Osteoblast (primary cell): Measurements from ENCODE around the gene ADAMTS2. TPM values are rescaled to one million over a fixed set of nuclear protein-coding genes. Genes with fewer than 3 reads are reported as not detected.

Experiments
- DNase-seq: peaks from one replicate; pipeline ENCODE4 v3.0.0; 2011; ENCODE audit warnings: low spot score, mixed read lengths; ENCODE audit not compliant: insufficient read length; ENCODE audit errors: missing footprints
- H2AFZ ChIP-seq: 2 replicates; pipeline ENCODE4 v1.6.0; 2011; ENCODE audit warnings: mild to moderate bottlenecking, low read length
- H3K27ac ChIP-seq: 2 replicates; pipeline ENCODE4 v1.5.1; 2011; ENCODE audit warnings: mild to moderate bottlenecking, low read depth, low read length, moderate library complexity
- H3K27me3 ChIP-seq: 2 replicates; pipeline ENCODE4 v1.6.0; 2012; ENCODE audit warnings: mild to moderate bottlenecking, control low read depth, inconsistent platforms, low read length, moderate library complexity; ENCODE audit not compliant: insufficient read depth
- H3K36me3 ChIP-seq: 2 replicates; pipeline ENCODE4 v1.5.1; 2011; ENCODE audit warnings: mild to moderate bottlenecking, low read length, control low read depth, moderate library complexity; ENCODE audit not compliant: insufficient read depth
- H3K4me1 ChIP-seq: 2 replicates; pipeline ENCODE4 v1.5.1; 2011; ENCODE audit warnings: mild to moderate bottlenecking, low read length, control low read depth, moderate library complexity; ENCODE audit not compliant: insufficient read depth
- H3K4me2 ChIP-seq: 2 replicates; pipeline ENCODE4 v1.6.0; 2011; ENCODE audit warnings: mild to moderate bottlenecking, low read length; ENCODE audit not compliant: insufficient read depth
- H3K4me3 ChIP-seq: fragments of 200-600 bp; sonication (generic); 3 replicates; pipeline ENCODE4 v1.5.1; 2012; ENCODE audit warnings: mild to moderate bottlenecking, low read length, inconsistent platforms; ENCODE audit not compliant: insufficient read depth
- H3K79me2 ChIP-seq: 2 replicates; pipeline ENCODE4 v1.6.0; 2012; ENCODE audit warnings: mild to moderate bottlenecking, low read length, control low read depth, inconsistent platforms; ENCODE audit not compliant: insufficient read depth
- H3K9me3 ChIP-seq: 2 replicates; pipeline ENCODE4 v1.5.1; 2011; ENCODE audit warnings: low read depth, low read length, control low read depth
- H4K20me1 ChIP-seq: 2 replicates; pipeline ENCODE4 v1.6.0; 2012; ENCODE audit warnings: mild to moderate bottlenecking, low read length, control low read depth; ENCODE audit not compliant: insufficient read depth
- CTCF ChIP-seq: IDR thresholded peaks from 2 replicates; pipeline ENCODE4 v1.5.1; 2011; ENCODE audit warnings: mild to moderate bottlenecking, low read depth, low read length, moderate library complexity; ENCODE audit errors: extremely low read depth
- total RNA-seq: library from RNA; depleted of rRNA; stranded (reverse); fragments of >200 nt; gene quantifications from 2 replicates; pipeline ENCODE4 v1.2.3, GENCODE V29; 2012

ADAMTS2 gene
- total RNA-seq, 1 donor = 144 TPM

- H3K36me3 ChIP-seq = peaks cover 24% of the 10 kb centered on the region
- H3K27ac ChIP-seq = no peak overlapping the region
- H3K4me2 ChIP-seq = no peak overlapping the region
- no peak overlapping the region for H2AFZ ChIP-seq
- peaks cover 56% of the 10 kb centered on the region for H4K20me1 ChIP-seq
- H3K4me1 ChIP-seq = peaks cover 5% of the 10 kb centered on the region
- H3K27me3 ChIP-seq = no peaks in the 10 kb centered on the region
- peaks cover 93% of the 10 kb centered on the region for H3K79me2 ChIP-seq
- DNase-seq = peak; percentile 21
- H3K4me3 ChIP-seq = no peak overlapping the region
- TF ChIP-seq CTCF = no peak
- no peaks in the 10 kb centered on the region for H3K9me3 ChIP-seq
Measured at GRCh38 chr5:179232091-179232735, 113.0 kb downstream of the ADAMTS2 start.

- TF ChIP-seq CTCF = no peak
- Histone ChIP-seq H3K27me3 (no peaks in the 10 kb centered on the region), H3K27ac (no peak overlapping the region), H3K4me1 (peaks cover 5% of the 10 kb centered on the region), H3K9me3 (no peaks in the 10 kb centered on the region), H3K36me3 (peaks cover 19% of the 10 kb centered on the region), H4K20me1 (peaks cover 57% of the 10 kb centered on the region), H3K4me3 (no peak overlapping the region), H3K79me2 (peaks cover 93% of the 10 kb centered on the region), H2AFZ (no peak overlapping the region), H3K4me2 (no peak overlapping the region)
- DNase-seq = peak; percentile 36
Measured at GRCh38 chr5:179231309-179231708, 114.0 kb downstream of the ADAMTS2 start.

- Histone ChIP-seq H2AFZ (no peak overlapping the region), H3K4me1 (peaks cover 5% of the 10 kb centered on the region), H3K27me3 (no peaks in the 10 kb centered on the region), H3K9me3 (no peaks in the 10 kb centered on the region), H3K36me3 (peaks cover 19% of the 10 kb centered on the region), H3K4me2 (no peak overlapping the region), H3K79me2 (peaks cover 91% of the 10 kb centered on the region), H3K27ac (no peak overlapping the region), H4K20me1 (peaks cover 51% of the 10 kb centered on the region), H3K4me3 (no peak overlapping the region)
- TF ChIP-seq CTCF = no peak
- DNase-seq = peak; percentile 81
Measured at GRCh38 chr5:179230061-179230461, 115.2 kb downstream of the ADAMTS2 start.

- peaks cover 91% of the 10 kb centered on the region for H3K79me2 ChIP-seq
- H3K36me3 ChIP-seq = peaks cover 23% of the 10 kb centered on the region
- H3K9me3 ChIP-seq = no peaks in the 10 kb centered on the region
- no peak overlapping the region for H3K4me3 ChIP-seq
- no peak overlapping the region for H3K27ac ChIP-seq
- H3K4me1 ChIP-seq = peaks cover 5% of the 10 kb centered on the region
- H4K20me1 ChIP-seq = peaks cover 56% of the 10 kb centered on the region
- DNase-seq = no peak
- no peaks in the 10 kb centered on the region for H3K27me3 ChIP-seq
- no peak for TF ChIP-seq CTCF
- H2AFZ ChIP-seq = no peak overlapping the region
- H3K4me2 ChIP-seq = no peak overlapping the region
Measured at GRCh38 chr5:179229331-179229831, 115.9 kb downstream of the ADAMTS2 start.
